K562 (cell line): ENCODE measurements around the gene NALF2. TPM values are rescaled to one million over a fixed set of nuclear protein-coding genes. Genes with fewer than 3 reads are reported as not detected.

Source experiments
- ATAC-seq: fragments of 200-7000 bp; cut with Tn5 transposase; 3 replicates; pipeline ENCODE4 v1.9.1; 2020; ENCODE audit warnings: moderate library complexity
- BruUV-seq: library from RNA; stranded (reverse); fragments of 400-500 nt; replicated peaks from 2 replicates; lab custom pipeline; 2021; lab: Mats Ljungman, UMichigan
- CTCF ChIA-PET: fragments of 300-600 bp; formaldehyde crosslinking; extraction: SDS; loops from one replicate; lab custom pipeline; 2021; ENCODE audit warnings: low intra/inter-chr PET ratio; lab: Yijun Ruan, JAX
- POLR2A ChIA-PET: fragments of 300-600, 350-650 bp; sonication (Branson Sonifier 250); formaldehyde crosslinking; extraction: SDS; loops from one replicate; lab custom pipeline; 2021; ENCODE audit warnings: antibody characterized with exemption, inconsistent platforms; lab: Yijun Ruan, JAX
- DNase-seq, 4 experiments: peaks; one replicate each; pipeline versions ENCODE4 v3.0.0 to v3.0.0-alpha.2; 2011 to 2018; ENCODE audit warnings: low spot score in 3 of 4, mixed read lengths in 3 of 4; ENCODE audit errors: extremely low read depth in 1 of 4
- FAIRE-seq: peaks from 2 replicates; lab custom pipeline; 2011; peaks lifted over from hg19 to GRCh38; lab: Jason Lieb, UNC
- H2AFZ ChIP-seq: 2 replicates; pipeline ENCODE4 v1.6.0; 2011; ENCODE audit warnings: low read depth, low read length, control low read depth, inconsistent platforms
- H3K27ac ChIP-seq: fragments of 200-600 bp; 3 replicates; pipeline ENCODE4 v1.8.0; 2011; ENCODE audit warnings: low read depth, mild to moderate bottlenecking, control low read depth, inconsistent platforms, low read length, moderate library complexity, mixed read lengths; ENCODE audit errors: extremely low read depth
- H3K27me3 ChIP-seq, 2 experiments: fragments of 300-600 bp in 1 of 2; 2 replicates in 1 of 2; 3 replicates in 1 of 2; pipeline versions ENCODE4 v1.6.0 to v1.8.0; 2011; ENCODE audit warnings: inconsistent platforms in 2 of 2, low read length in 2 of 2, mild to moderate bottlenecking in 1 of 2, mixed read lengths in 1 of 2, moderate library complexity in 1 of 2; ENCODE audit not compliant: control insufficient read depth in 2 of 2, insufficient read depth in 2 of 2
- H3K36me3 ChIP-seq: fragments of 300-600 bp; 3 replicates; pipeline ENCODE4 v1.8.0; 2011; ENCODE audit warnings: mild to moderate bottlenecking, low read length, inconsistent platforms; ENCODE audit not compliant: control insufficient read depth, insufficient read depth
- H3K4me1 ChIP-seq, 2 experiments: fragments of 200-600 bp in 1 of 2; replicated peaks in 1 of 2; 2 replicates in 1 of 2; 3 replicates in 1 of 2; pipeline versions ENCODE4 v1.5.1 to v1.8.0; 2011; ENCODE audit warnings: inconsistent platforms in 2 of 2, low read length in 2 of 2, mild to moderate bottlenecking in 1 of 2, mixed read lengths in 1 of 2, moderate library complexity in 1 of 2; ENCODE audit not compliant: control insufficient read depth in 2 of 2, insufficient read depth in 2 of 2
- H3K4me2 ChIP-seq: 2 replicates; pipeline ENCODE4 v1.6.1; 2011; ENCODE audit warnings: low read length, control low read depth, inconsistent platforms, mixed read lengths; ENCODE audit not compliant: insufficient read depth
- H3K4me3 ChIP-seq: fragments of 200-600 bp; sonication (generic), shearing (Covaris generic); 2 replicates; pipeline ENCODE4 v1.5.1; 2016; ENCODE audit warnings: control low read depth, inconsistent platforms
- H3K79me2 ChIP-seq: fragments of 200-600 bp; 3 replicates; pipeline ENCODE4 v1.8.0; 2011; ENCODE audit warnings: low read length, inconsistent platforms; ENCODE audit not compliant: control insufficient read depth, insufficient read depth
- H3K9ac ChIP-seq, 2 experiments: 2 replicates each; pipeline versions ENCODE4 v1.6.0 to v1.6.1; 2011; ENCODE audit warnings: low read depth in 2 of 2, low read length in 2 of 2, control low read depth in 1 of 2, inconsistent platforms in 1 of 2, mild to moderate bottlenecking in 1 of 2, mixed read lengths in 1 of 2; ENCODE audit not compliant: insufficient read depth in 1 of 2
- H3K9me1 ChIP-seq: one replicate; pipeline ENCODE4 v1.6.0; 2011; ENCODE audit warnings: inconsistent platforms, mild to moderate bottlenecking, low read length, moderate library complexity; ENCODE audit not compliant: control insufficient read depth, insufficient read depth
- H3K9me3 ChIP-seq: replicated peaks from 2 replicates; pipeline ENCODE4 v1.5.1; 2011; ENCODE audit warnings: low read depth, low read length, inconsistent platforms; ENCODE audit not compliant: control insufficient read depth, insufficient read depth
- H4K20me1 ChIP-seq: replicated peaks from 2 replicates; pipeline ENCODE4 v1.6.1; 2011; ENCODE audit warnings: low read length, inconsistent platforms, mixed read lengths; ENCODE audit not compliant: control insufficient read depth, insufficient read depth
- CTBP1 ChIP-seq: fragments of 450-650 bp; IDR thresholded peaks from 2 replicates; pipeline ENCODE4 v1.6.1; 2016; ENCODE audit warnings: borderline replicate concordance
- MIER1 ChIP-seq: fragments of 450-650 bp; IDR thresholded peaks from 2 replicates; pipeline ENCODE4 v1.6.1; 2016; ENCODE audit warnings: antibody characterized with exemption, mild to moderate bottlenecking, low read depth
- NCOR1 ChIP-seq: fragments of 450-650 bp; IDR thresholded peaks from 2 replicates; pipeline ENCODE4 v1.6.1; 2016; ENCODE audit warnings: mild to moderate bottlenecking, moderate library complexity
- PHF20 ChIP-seq: fragments of 450-650 bp; IDR thresholded peaks from 2 replicates; pipeline ENCODE4 v1.6.1; 2018; ENCODE audit not compliant: partially characterized antibody
- SREBF1 ChIP-seq: fragments of 150-350 bp; IDR thresholded peaks from 2 replicates; pipeline ENCODE4 v1.6.1; 2014; ENCODE audit warnings: antibody characterized with exemption, low read depth, low read length, borderline replicate concordance
- TEAD4 ChIP-seq, 2 experiments: sonication (generic) in 1 of 2; formaldehyde crosslinking in 1 of 2; IDR thresholded peaks; 2 replicates each; pipeline versions ENCODE4 v1.6.1 to v1.8.0; 2012 to 2022; ENCODE audit warnings: borderline replicate concordance in 1 of 2, inconsistent platforms in 1 of 2, low read length in 1 of 2, mild to moderate bottlenecking in 1 of 2, missing genetic modification reagents in 1 of 2
- ZNF140 ChIP-seq: fragments of 250-450 bp; sonication (Bioruptor Pico); IDR thresholded peaks from 2 replicates; pipeline ENCODE4 v1.8.0; 2021; ENCODE audit warnings: moderate library complexity, mild to moderate bottlenecking, inconsistent platforms
- ZNF778 ChIP-seq: fragments of 450-650 bp; formaldehyde crosslinking; IDR thresholded peaks from 2 replicates; pipeline ENCODE4 v1.4.0; 2020; ENCODE audit warnings: mild to moderate bottlenecking, moderate library complexity
- WGBS: fragments of 100-300 bp; shearing (Covaris generic); methylation state at CpG from one replicate; pipeline ENCODE4 v1.1.6; 2016; ENCODE audit warnings: low coverage, mixed read lengths; ENCODE audit not compliant: insufficient coverage; ENCODE audit errors: missing lambda C conversion rate; 5-methylcytosine and 5-hydroxymethylcytosine counted together
- in situ Hi-C: fragments of 300-500 bp; cut with MboI; formaldehyde crosslinking; loops from 4 replicates; pipeline ENCODE4 v1.15.0; 2018; ENCODE audit warnings: inconsistent platforms, mixed read lengths
- intact Hi-C: fragments of 100-400 bp; cut with micrococcal nuclease; formaldehyde crosslinking; loops from 2 replicates; pipeline ENCODE4 v1.14.2; 2022
- polyA plus RNA-seq, 8 experiments: library from polyadenylated mRNA; depleted of rRNA in 4 of 8; stranded (reverse) in 5 of 8; unstranded in 3 of 8; fragments of >200 nt; fragmentation: Nextera tagmentation in 2 of 8; fragmentation: Illumina TruSeq in 1 of 8; extraction: Ambion mirVana in 2 of 8; extraction: Trizol in 1 of 8; gene quantifications; 2 replicates each; pipeline versions ENCODE4 v1.2.1 to v1.2.3, GENCODE V29; 2011 to 2014; ENCODE audit warnings: inconsistent platforms in 1 of 8, missing spikeins in 1 of 8
- total RNA-seq, 7 experiments: library from RNA; depleted of rRNA in 6 of 7; stranded (reverse); fragments of >200 nt in 6 of 7; fragmentation: Illumina TruSeq in 2 of 7; extraction: Trizol in 2 of 7; gene quantifications; 2 replicates each; pipeline versions ENCODE4 v1.2.1 to v1.2.3, GENCODE V29; 2011 to 2021; ENCODE audit warnings: low replicate concordance in 1 of 7
- TF ChIP-seq, protein P1 (sequence below): fragments of 450-650 bp; IDR thresholded peaks from 2 replicates; pipeline ENCODE4 v1.6.1; 2016

NALF2 gene
- total and polyA plus RNA-seq, 9 of the 15 experiments (the other 6 are each of a cell fraction or from before 2014, with no cell fraction given) = not detected

DNA sequence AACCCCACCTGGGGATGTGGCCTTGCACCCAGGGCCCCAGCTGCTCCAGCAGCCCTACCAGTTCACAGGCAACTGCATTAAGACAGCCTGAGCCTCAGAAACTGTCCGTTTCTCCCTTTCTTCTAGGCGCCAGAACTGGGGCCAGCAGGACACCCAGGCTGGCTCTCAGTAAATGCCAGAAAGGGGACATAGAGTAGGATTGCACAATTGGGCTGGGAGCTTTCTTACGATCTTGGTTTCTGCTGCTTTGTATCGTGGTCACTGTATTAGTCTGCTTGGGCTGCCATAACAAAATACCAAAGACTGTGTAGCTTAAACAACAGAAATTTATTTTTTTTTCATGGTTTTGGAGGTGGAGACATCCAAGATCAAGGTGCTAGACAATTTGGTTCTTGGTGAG is 48.4 kb downstream of the NALF2 start:
- no peaks in the 10 kb centered on the region for H3K36me3 ChIP-seq
- 0% methylated on average over 3 of the region's 4 CpGs for WGBS
- H3K9me1 ChIP-seq = no peaks in the 10 kb centered on the region
- no peaks in the 10 kb centered on the region for H4K20me1 ChIP-seq
- no peak overlapping the region for H3K4me2 ChIP-seq
- POLR2A ChIA-PET = no interaction called here
- no peak overlapping the region for H2AFZ ChIP-seq
- TF ChIP-seq PHF20 = no peak
- TF ChIP-seq TEAD4 (IDR thresholded peaks at IDR 0.05; ENCODE audit: low read length) = no peak
- no peak for TF ChIP-seq TEAD4 (CRISPR knock-in tag; IDR thresholded peaks at IDR 0.05; ENCODE audit: borderline replicate concordance)
- no peak for TF ChIP-seq MIER1
- no peak for TF ChIP-seq ZNF778 (CRISPR knock-in tag)
- TF ChIP-seq, protein P1, sequence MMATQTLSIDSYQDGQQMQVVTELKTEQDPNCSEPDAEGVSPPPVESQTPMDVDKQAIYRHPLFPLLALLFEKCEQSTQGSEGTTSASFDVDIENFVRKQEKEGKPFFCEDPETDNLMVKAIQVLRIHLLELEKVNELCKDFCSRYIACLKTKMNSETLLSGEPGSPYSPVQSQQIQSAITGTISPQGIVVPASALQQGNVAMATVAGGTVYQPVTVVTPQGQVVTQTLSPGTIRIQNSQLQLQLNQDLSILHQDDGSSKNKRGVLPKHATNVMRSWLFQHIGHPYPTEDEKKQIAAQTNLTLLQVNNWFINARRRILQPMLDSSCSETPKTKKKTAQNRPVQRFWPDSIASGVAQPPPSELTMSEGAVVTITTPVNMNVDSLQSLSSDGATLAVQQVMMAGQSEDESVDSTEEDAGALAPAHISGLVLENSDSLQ = no peak
- TF ChIP-seq ZNF140 (CRISPR knock-in tag) = no peak
- TF ChIP-seq SREBF1 = no peak
- no peak for TF ChIP-seq NCOR1
- no peak for TF ChIP-seq CTBP1
- H3K79me2 ChIP-seq = no peaks in the 10 kb centered on the region
- no peaks in the 10 kb centered on the region for H3K9me3 ChIP-seq
- intact Hi-C loops = no loop called here
- no peak for DNase-seq
- CTCF ChIA-PET = no interaction called here
- no peak for ATAC-seq
- H3K4me3 ChIP-seq = no peak overlapping the region
- BruUV-seq = no TSS peak
- H3K4me1 ChIP-seq = 0 out of 5 replicates have a peak, but pooled peaks cover 0 to 2% of the 10 kb centered on the region in 2 experiments
- H3K9ac ChIP-seq = no peak overlapping the region
- no peaks in the 10 kb centered on the region; a peak in 1 of 5 replicates for H3K27me3 ChIP-seq
- no peak for FAIRE-seq
- in situ Hi-C loops = no loop called here
- H3K27ac ChIP-seq = no peak overlapping the region

Other genes with a start within 250 kb of the NALF2 start
- 0.09 and 0.16 TPM in 2 replicates for gene EDA, start 111.8 kb downstream of the NALF2 start, total RNA-seq (2014; rRNA removed)
- gene EDA, start 111.8 kb downstream of the NALF2 start, total RNA-seq (2014; rRNA removed; fragmentation: Illumina TruSeq; extraction: Trizol) = 0.04 and 0.13 TPM in 2 replicates
- gene EDA, start 111.8 kb downstream of the NALF2 start, total RNA-seq (2015; rRNA removed; fragmentation: Illumina TruSeq; extraction: Trizol) = 0.18 and 0.23 TPM in 2 replicates
- gene EDA, start 111.8 kb downstream of the NALF2 start, total RNA-seq (2021) = 0.36 and 0.40 TPM in 2 replicates
- gene EDA, start 111.8 kb downstream of the NALF2 start, polyA plus RNA-seq (2011; rRNA removed) = 0.03 and 0.05 TPM in 2 replicates
- gene EDA, start 111.8 kb downstream of the NALF2 start, polyA plus RNA-seq (2014; fragmentation: Illumina TruSeq; extraction: Trizol) = 0.13 and 0.18 TPM in 2 replicates
- gene EDA, start 111.8 kb downstream of the NALF2 start, polyA plus RNA-seq (2014; fragmentation: Nextera tagmentation; extraction: Ambion mirVana) = under 1 TPM; 0.04 TPM
- 0.07 and 0.11 TPM in 2 replicates for gene EDA, start 111.8 kb downstream of the NALF2 start, polyA plus RNA-seq (2014; rRNA removed)